GM19397 (cell line): ENCODE results near the gene RAB40C.

Experiments
- ATAC-seq: cut with Tn5 transposase; IDR thresholded peaks from one replicate; pipeline ENCODE4 v1.9.1; 2021; ENCODE audit warnings: mild to moderate bottlenecking, moderate library complexity; ENCODE audit not compliant: unreplicated experiment

RAB40C gene

DNA sequence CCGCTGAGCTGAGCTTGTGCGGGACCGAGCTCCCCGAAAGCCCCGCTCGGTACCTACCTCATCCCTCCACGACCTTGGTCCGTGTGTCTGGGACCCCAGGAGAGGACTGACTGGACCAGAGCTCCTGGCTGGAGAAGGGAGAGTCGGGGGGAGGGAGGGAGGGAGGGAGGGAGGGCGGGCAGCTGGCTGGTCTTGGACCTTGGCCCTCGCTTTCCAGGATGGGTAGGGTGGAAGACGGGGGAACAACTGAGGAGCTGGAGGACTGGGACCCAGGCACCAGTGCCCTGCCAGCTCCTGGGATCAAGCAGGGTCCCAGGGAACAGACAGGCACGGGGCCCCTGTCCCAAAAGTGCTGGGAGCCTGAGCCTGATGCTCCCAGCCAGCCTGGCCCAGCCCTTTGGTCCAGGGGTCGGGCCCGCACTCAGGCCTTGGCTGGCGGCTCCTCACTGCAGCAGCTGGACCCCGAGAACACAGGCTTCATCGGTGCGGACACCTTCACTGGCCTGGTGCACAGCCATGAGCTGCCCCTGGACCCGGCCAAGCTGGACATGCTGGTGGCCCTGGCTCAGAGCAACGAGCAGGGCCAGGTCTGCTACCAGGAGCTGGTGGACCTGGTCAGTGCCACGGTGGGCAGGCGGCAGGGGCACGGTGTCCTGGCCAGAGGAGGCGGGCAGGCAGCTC lies 86.2 kb downstream of the RAB40C start:
- no peak for ATAC-seq

DNA sequence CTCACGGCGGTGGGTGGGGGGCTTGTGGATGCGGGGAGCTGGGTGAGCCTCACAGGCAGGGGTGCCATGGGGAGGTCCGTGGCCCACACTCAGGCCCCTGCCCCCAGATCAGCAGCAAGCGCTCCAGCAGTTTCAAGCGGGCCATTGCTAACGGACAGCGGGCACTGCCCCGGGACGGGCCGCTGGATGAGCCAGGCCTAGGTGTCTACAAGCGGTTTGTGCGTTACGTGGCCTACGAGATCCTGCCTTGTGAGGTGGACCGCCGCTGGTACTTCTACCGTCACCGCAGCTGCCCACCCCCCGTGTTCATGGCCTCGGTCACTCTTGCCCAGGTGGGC lies 86.7 kb downstream of the RAB40C start:
- no peak for ATAC-seq

DNA sequence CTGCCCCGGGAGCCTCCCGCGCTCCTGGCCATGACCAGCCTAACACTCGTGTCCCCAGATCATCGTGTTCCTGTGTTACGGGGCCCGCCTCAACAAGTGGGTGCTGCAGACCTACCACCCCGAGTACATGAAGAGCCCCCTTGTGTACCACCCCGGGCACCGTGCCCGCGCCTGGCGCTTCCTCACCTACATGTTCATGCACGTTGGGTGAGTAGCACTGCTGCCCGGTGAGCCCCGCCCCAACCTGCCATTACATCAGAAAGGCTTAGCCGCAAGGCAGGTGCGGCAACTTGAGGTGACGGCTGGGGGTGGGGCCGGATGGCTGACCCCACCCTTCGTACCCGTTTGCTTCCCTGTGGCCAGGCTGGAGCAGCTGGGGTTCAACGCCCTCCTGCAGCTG lies 87.0 kb downstream of the RAB40C start:
- ATAC-seq: no peak

DNA sequence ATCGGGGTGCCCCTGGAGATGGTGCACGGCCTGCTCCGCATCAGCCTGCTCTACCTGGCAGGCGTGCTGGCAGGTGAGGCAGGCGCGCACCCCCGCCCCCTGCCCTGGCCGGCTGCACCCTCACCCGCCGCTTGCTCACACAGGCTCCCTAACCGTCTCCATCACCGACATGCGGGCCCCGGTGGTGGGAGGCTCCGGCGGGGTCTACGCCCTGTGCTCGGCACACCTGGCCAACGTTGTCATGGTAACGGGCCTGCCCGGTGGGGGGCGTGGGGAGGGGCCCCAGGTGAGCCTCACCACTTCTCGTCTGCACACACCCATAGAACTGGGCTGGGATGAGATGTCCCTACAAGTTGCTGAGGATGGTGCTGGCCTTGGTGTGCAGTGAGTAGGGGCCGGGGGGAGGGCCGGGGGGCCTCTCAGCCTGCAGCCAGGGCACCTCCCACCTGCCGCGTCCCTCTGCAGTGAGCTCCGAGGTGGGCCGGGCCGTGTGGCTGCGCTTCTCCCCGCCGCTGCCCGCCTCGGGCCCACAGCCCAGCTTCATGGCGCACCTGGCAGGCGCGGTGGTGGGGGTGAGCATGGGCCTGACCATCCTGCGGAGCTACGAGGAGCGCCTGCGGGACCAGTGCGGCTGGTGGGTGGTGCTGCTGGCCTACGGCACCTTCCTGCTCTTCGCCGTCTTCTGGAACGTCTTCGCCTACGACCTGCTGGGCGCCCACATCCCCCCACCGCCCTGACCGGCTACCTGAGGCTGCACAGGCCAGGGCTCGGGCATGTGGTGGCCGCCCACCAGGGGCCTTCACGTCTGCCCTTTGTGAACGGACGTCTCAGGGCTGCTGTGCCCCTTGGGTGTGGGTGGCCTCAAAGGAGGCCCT lies 87.7 kb downstream of the RAB40C start:
- no peak for ATAC-seq

DNA sequence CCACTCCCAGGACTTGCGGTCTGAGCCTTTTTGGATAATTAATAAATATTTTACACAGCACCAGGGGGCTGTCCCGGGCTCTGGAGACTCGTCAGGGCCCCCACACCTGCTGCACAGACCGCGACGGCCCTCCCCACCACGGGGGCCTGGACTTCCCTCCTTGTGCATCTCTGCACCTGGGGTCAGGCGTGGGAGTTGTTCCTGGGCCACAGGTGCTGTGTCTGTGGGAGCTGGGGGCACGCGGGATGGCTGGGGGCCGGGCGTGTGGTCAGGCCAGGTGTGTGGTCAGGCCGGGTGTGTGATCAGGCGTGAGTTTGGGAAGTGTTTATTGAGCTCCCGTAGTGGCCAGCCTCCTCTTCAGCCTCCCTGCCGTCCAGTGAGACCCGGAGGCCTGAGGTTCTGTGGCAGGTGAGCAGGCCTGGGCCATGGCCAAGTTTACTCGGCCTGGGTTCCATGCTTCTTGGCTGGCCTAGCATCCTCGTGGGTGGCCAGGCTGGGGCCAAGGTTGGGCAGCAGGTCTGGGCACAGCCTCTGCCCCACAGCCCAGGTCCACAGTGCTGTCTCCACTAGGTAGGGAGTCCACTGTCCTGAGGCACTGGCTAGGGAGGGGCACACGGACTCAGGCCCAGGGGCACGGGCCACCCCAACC lies 88.5 kb downstream of the RAB40C start:
- ATAC-seq: no peak
